Fibroblast of skin of right biceps (primary cell): ENCODE results near the gene TSSK3.

Source experiments
- DNase-seq: peaks from one replicate; pipeline ENCODE4 v3.0.0-alpha.2; 2013

The TSSK3 gene

DNA sequence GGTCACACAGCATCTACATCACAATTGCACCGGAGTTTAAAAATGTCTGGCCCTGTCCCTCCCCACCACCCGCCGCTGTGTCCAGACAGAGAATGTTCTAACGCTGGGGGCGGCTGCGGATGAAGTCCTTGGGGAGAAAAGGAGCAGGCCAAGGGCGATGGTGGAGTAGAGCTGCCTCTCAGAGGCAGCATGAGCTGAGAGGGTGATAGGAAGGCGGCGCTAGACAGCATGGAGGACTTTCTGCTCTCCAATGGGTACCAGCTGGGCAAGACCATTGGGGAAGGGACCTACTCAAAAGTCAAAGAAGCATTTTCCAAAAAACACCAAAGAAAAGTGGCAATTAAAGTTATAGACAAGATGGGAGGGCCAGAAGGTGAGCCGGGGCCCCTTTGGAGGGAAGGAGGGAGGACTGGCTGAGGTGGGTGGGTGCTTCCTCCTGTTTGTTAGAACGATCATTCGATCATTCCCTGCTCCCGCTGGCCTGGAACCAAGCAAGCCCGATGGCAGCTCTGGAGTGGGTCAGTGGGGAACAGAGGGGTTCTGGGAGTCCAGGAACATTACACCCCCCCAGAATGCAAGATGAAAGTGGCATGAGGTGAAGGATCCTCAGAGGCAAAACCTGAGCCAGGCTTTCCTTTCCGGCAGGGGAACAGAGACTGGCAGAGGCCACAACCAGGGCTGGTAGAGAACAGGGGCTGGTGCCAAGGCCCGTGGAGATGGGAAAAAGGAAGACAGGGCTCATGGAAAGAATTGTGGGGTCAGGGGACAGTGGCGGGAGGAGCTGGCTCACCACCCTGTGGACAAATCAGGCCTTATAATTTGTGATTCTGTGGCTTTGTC, at the start of gene TSSK3, which contains the start of gene FAM229A:
TSS of gene TSSK3 (plus strand) at position 66 of the 840 bp plus-strand sequence. CDS start at position 229, 163 bp downstream.
TSS of gene FAM229A (minus strand) at position 12 of the 840 bp plus-strand sequence. CDS start 394 bp downstream, outside the sequence.
- DNase-seq, result no peak

GRCh38 chr1:32316903-32317277, 45.4 kb upstream of the TSSK3 start:
- DNase-seq, result no peak

GRCh38 chr1:32318127-32318869, 44.0 kb upstream of the TSSK3 start:
- no peak for DNase-seq

DNA sequence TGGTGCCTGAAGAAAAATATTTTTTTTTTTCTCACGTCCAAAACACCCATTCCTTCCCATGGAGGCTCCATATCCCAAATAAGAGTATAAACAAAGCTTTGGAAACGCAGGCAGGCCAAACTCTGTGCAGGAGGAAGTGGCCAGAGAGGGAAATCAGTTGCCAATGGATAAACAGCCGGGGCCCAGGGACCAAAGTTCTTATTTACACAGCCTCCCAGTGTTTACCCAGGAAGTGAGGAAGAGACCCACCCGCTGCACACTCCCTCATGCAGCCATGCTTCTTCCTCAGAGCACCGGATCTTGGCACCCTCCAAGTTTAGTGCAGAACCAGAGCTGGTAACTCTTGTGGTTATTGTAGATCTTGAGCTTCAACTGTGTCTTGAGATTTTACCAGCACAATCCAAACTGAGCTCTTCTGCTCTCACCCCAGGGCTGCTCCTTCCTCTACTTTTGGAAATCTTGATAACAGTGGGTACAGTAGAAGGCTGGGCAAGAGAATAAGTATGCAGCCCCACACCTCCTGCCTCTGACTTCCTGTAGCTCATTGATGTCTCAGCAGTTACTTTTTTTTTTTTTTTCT, 40.5 kb upstream of the TSSK3 start:
- no peak for DNase-seq

- no peak for DNase-seq
Observed at GRCh38 chr1:32327204-32327603, 35.1 kb upstream of the TSSK3 start.

GRCh38 chr1:32329931-32330466, 32.3 kb upstream of the TSSK3 start:
- DNase-seq, result no peak

- no peak for DNase-seq
Observed at GRCh38 chr1:32330558-32331151, 31.7 kb upstream of the TSSK3 start.

DNA sequence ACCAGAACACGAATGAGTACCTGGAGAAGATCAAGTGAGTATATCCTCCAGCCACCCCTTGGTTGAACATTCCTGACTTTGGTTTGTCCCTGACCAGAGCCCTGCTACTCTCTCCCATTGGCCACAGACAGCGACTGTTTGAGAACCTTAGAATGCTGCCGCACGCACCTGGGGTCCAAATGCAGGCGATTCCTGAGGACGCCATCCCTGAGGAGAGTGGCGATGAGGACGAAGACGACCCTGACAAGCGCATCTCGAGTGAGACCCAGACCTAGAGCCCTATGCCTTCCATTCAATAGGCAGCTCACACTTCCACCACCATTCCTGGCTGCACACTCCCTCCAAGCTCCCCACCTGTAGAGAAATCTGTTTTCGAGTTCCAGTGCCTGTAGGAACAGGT, 30.8 kb upstream of the TSSK3 start:
- no peak for DNase-seq

DNA sequence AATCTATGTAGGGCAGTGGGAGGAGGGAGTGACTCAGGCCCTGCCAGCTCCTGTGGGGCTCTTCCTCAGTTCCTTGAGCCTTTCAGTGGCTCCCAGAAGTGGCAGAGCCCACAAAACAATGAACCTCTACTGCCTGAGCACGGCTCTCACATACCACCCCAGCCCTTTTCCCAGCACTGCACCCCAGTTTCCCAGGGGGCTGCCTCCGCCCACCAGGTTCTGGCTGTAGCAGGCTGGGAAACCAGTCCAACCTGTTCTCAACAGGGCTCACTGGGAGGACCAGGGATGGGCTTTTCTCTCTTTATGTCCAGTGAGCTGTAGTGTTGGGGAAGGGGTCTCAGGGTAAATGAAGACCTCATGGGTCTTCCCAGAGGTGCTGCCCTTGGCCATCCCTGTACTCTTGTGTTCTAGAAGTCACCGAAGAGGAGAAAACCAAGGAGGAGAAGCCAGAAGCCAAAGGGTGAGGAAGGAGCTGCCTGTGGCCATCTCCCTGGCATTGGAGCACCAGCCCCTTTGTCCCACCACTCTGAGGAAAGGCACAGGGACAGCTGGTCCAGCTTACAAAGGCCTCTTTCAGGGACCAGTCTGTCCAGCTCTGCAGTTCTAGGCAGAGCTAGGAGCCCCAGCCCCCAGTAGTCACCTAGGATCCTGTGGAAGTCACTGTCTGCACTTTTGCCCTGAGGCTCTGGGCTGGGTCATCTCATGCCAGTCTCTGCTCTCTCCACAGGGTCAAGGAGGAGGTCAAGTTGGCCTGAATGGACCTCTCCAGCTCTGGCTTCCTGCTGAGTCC, 29.9 kb upstream of the TSSK3 start:
- DNase-seq, result no peak

- DNase-seq, result no peak
Observed at GRCh38 chr1:32333251-32333963, 28.9 kb upstream of the TSSK3 start.

GRCh38 chr1:32334274-32334861, 28.0 kb upstream of the TSSK3 start:
- no peak for DNase-seq

GRCh38 chr1:32334864-32335534, 27.3 kb upstream of the TSSK3 start:
- peak; percentile 57 for DNase-seq

- no peak for DNase-seq
Observed at GRCh38 chr1:32335535-32335789, 26.9 kb upstream of the TSSK3 start.

DNA sequence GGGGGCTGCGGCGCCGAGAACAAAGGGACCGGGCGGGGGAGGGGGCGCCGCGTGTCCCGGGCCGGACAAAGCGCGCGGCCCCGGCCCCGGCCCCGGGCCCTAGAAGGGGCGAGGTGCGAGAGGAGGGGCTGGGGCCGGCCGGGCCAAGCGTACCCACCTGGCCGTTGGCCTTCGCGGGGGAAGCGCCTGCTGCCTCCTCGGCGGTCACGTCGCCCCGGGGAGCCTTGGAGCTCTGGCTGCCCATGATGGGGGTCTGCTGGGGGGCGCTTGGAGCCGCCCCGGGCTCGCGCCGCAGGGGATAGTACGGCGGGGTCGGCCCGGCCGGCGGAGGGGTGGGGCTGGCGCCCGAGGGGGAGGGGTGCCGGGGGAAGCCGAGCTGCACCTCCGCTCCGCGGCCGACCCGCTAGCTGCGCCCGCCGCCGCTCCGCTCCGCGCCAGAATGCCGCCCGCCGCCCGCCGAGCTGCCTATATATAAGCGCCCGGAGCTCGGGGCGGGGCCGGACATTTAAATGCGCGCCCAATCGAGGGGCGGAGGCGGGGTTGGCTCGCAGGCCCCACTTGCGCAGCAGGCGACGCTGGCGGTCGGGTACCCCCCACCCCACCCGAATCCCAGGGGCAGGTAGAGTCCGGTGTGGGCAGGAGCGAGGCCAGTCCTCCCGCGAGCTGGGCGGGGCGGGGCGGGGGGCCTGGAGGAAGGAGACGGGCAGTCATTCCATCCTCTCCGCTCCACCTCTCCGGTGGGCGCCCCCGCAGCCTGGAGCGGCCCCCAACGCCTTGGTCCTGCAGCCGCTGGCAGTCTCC, 26.3 kb upstream of the TSSK3 start, which contains the start of gene MARCKSL1:
TSS of gene MARCKSL1 (minus strand) at position 444 of the 801 bp plus-strand sequence. CDS start at position 244, 200 bp downstream.
- DNase-seq, result peak; percentile 80

DNA sequence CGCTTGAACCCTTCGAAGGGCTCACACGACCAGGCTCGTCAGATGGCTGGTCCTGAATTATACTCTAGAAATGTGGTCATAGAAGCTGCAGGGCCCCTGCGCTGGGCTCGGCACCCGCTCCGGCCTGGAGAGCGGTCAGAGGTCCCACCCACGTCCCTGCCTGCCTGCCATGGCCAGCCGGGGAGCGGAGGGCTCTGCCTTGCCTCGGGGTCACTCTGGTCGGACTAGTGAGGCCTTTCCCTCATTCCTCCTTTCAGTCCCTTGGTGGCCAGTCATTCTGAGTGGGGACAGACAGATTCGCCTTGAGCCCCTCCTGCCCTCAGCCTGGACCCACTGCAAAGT, 25.8 kb upstream of the TSSK3 start:
- no peak for DNase-seq

- DNase-seq, result peak; percentile 58
Observed at GRCh38 chr1:32336963-32337675, 25.2 kb upstream of the TSSK3 start.

GRCh38 chr1:32337855-32338636, 24.3 kb upstream of the TSSK3 start:
- no peak for DNase-seq

DNA sequence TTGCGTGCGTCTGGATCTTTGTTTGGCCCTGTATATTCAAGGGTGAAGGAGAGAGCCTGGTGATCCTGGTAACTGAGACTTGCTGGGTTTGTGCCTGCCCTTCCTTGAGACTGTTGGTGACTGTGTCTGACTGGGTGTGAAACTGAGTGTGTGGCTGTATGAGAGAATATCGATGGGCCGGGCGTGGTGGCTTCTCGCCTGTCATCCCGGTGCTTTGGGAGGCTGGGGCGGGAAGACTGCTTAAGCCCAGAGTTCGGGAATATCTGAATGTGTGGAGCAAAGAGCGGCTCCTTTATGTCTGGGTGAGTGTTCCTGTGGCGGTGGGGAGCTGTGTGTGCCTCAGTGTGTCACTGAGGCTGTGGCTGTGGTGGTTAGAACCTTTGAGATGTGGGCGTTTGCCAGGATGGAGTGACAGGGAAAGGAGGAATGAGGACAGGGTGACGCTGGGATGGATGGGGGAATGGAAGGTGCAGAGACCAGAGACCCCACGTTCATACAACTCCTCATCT, 23.6 kb upstream of the TSSK3 start:
- peak; percentile 22 for DNase-seq
